Activated naive CD4-positive, alpha-beta T cell treated with Interleukin-2 at 50 U/mL for 16 hours (primary cell): ENCODE measurements around the gene PRKCZ.

Source experiments
- DNase-seq: peaks from one replicate; pipeline ENCODE4 v3.0.0-alpha.2; 2020

The PRKCZ gene

GRCh38 chr1:2232916-2233438, 182.8 kb downstream of the PRKCZ start:
- no peak for DNase-seq

- DNase-seq, result no peak
Measured at GRCh38 chr1:2233468-2233867, 183.3 kb downstream of the PRKCZ start.

- DNase-seq, result peak; percentile 70
Measured at GRCh38 chr1:2233997-2234761, 184.0 kb downstream of the PRKCZ start.

GRCh38 chr1:2234762-2235113, 184.5 kb downstream of the PRKCZ start:
- DNase-seq, result no peak
